K562 (cell line): Measurements from ENCODE around the gene DPH7. TPM values are rescaled to one million over a fixed set of nuclear protein-coding genes. Genes with fewer than 3 reads are reported as not detected.

ENCODE experiments used
- ATAC-seq: fragments of 200-7000 bp; cut with Tn5 transposase; 3 replicates; pipeline ENCODE4 v1.9.1; 2020; ENCODE audit warnings: moderate library complexity
- BruUV-seq: library from RNA; stranded (reverse); fragments of 400-500 nt; replicated peaks from 2 replicates; lab custom pipeline; 2021; lab: Mats Ljungman, UMichigan
- CTCF ChIA-PET: fragments of 300-600 bp; formaldehyde crosslinking; extraction: SDS; loops from one replicate; lab custom pipeline; 2021; ENCODE audit warnings: low intra/inter-chr PET ratio; lab: Yijun Ruan, JAX
- POLR2A ChIA-PET: fragments of 300-600, 350-650 bp; sonication (Branson Sonifier 250); formaldehyde crosslinking; extraction: SDS; loops from one replicate; lab custom pipeline; 2021; ENCODE audit warnings: antibody characterized with exemption, inconsistent platforms; lab: Yijun Ruan, JAX
- DNase-seq, 4 experiments: peaks; one replicate each; pipeline versions ENCODE4 v3.0.0 to v3.0.0-alpha.2; 2011 to 2018; ENCODE audit warnings: low spot score in 3 of 4, mixed read lengths in 3 of 4; ENCODE audit errors: extremely low read depth in 1 of 4
- FAIRE-seq: peaks from 2 replicates; lab custom pipeline; 2011; peaks lifted over from hg19 to GRCh38; lab: Jason Lieb, UNC
- H2AFZ ChIP-seq: 2 replicates; pipeline ENCODE4 v1.6.0; 2011; ENCODE audit warnings: low read depth, low read length, control low read depth, inconsistent platforms
- H3K27ac ChIP-seq: fragments of 200-600 bp; 3 replicates; pipeline ENCODE4 v1.8.0; 2011; ENCODE audit warnings: low read depth, mild to moderate bottlenecking, control low read depth, inconsistent platforms, low read length, moderate library complexity, mixed read lengths; ENCODE audit errors: extremely low read depth
- H3K27me3 ChIP-seq, 2 experiments: fragments of 300-600 bp in 1 of 2; 2 replicates in 1 of 2; 3 replicates in 1 of 2; pipeline versions ENCODE4 v1.6.0 to v1.8.0; 2011; ENCODE audit warnings: inconsistent platforms in 2 of 2, low read length in 2 of 2, mild to moderate bottlenecking in 1 of 2, mixed read lengths in 1 of 2, moderate library complexity in 1 of 2; ENCODE audit not compliant: control insufficient read depth in 2 of 2, insufficient read depth in 2 of 2
- H3K36me3 ChIP-seq: fragments of 300-600 bp; 3 replicates; pipeline ENCODE4 v1.8.0; 2011; ENCODE audit warnings: mild to moderate bottlenecking, low read length, inconsistent platforms; ENCODE audit not compliant: control insufficient read depth, insufficient read depth
- H3K4me1 ChIP-seq, 2 experiments: fragments of 200-600 bp in 1 of 2; replicated peaks in 1 of 2; 2 replicates in 1 of 2; 3 replicates in 1 of 2; pipeline versions ENCODE4 v1.5.1 to v1.8.0; 2011; ENCODE audit warnings: inconsistent platforms in 2 of 2, low read length in 2 of 2, mild to moderate bottlenecking in 1 of 2, mixed read lengths in 1 of 2, moderate library complexity in 1 of 2; ENCODE audit not compliant: control insufficient read depth in 2 of 2, insufficient read depth in 2 of 2
- H3K4me2 ChIP-seq: 2 replicates; pipeline ENCODE4 v1.6.1; 2011; ENCODE audit warnings: low read length, control low read depth, inconsistent platforms, mixed read lengths; ENCODE audit not compliant: insufficient read depth
- H3K4me3 ChIP-seq: fragments of 200-600 bp; sonication (generic), shearing (Covaris generic); 2 replicates; pipeline ENCODE4 v1.5.1; 2016; ENCODE audit warnings: control low read depth, inconsistent platforms
- H3K79me2 ChIP-seq: fragments of 200-600 bp; 3 replicates; pipeline ENCODE4 v1.8.0; 2011; ENCODE audit warnings: low read length, inconsistent platforms; ENCODE audit not compliant: control insufficient read depth, insufficient read depth
- H3K9ac ChIP-seq, 2 experiments: 2 replicates each; pipeline versions ENCODE4 v1.6.0 to v1.6.1; 2011; ENCODE audit warnings: low read depth in 2 of 2, low read length in 2 of 2, control low read depth in 1 of 2, inconsistent platforms in 1 of 2, mild to moderate bottlenecking in 1 of 2, mixed read lengths in 1 of 2; ENCODE audit not compliant: insufficient read depth in 1 of 2
- H3K9me1 ChIP-seq: one replicate; pipeline ENCODE4 v1.6.0; 2011; ENCODE audit warnings: inconsistent platforms, mild to moderate bottlenecking, low read length, moderate library complexity; ENCODE audit not compliant: control insufficient read depth, insufficient read depth
- H3K9me3 ChIP-seq: replicated peaks from 2 replicates; pipeline ENCODE4 v1.5.1; 2011; ENCODE audit warnings: low read depth, low read length, inconsistent platforms; ENCODE audit not compliant: control insufficient read depth, insufficient read depth
- H4K20me1 ChIP-seq: replicated peaks from 2 replicates; pipeline ENCODE4 v1.6.1; 2011; ENCODE audit warnings: low read length, inconsistent platforms, mixed read lengths; ENCODE audit not compliant: control insufficient read depth, insufficient read depth
- POLR2AphosphoS5 ChIP-seq: IDR thresholded peaks from 2 replicates; pipeline ENCODE4 v1.6.1; 2011; ENCODE audit warnings: mild to moderate bottlenecking, low read depth, low read length, moderate library complexity; ENCODE audit not compliant: control insufficient read depth, insufficient read depth
- RBFOX2 ChIP-seq: fragments of 200-400 bp; formaldehyde crosslinking; IDR thresholded peaks from 2 replicates; pipeline ENCODE4 v1.6.1; 2017; ENCODE audit warnings: low read depth, mild to moderate bottlenecking, low read length, moderate library complexity
- SMARCA4 ChIP-seq: fragments of 450-650 bp; IDR thresholded peaks from 2 replicates; pipeline ENCODE4 v1.6.1; 2016
- WGBS: fragments of 100-300 bp; shearing (Covaris generic); methylation state at CpG from one replicate; pipeline ENCODE4 v1.1.6; 2016; ENCODE audit warnings: low coverage, mixed read lengths; ENCODE audit not compliant: insufficient coverage; ENCODE audit errors: missing lambda C conversion rate; 5-methylcytosine and 5-hydroxymethylcytosine counted together
- in situ Hi-C: fragments of 300-500 bp; cut with MboI; formaldehyde crosslinking; loops from 4 replicates; pipeline ENCODE4 v1.15.0; 2018; ENCODE audit warnings: inconsistent platforms, mixed read lengths
- intact Hi-C: fragments of 100-400 bp; cut with micrococcal nuclease; formaldehyde crosslinking; loops from 2 replicates; pipeline ENCODE4 v1.14.2; 2022
- polyA plus RNA-seq, 8 experiments: library from polyadenylated mRNA; depleted of rRNA in 4 of 8; stranded (reverse) in 5 of 8; unstranded in 3 of 8; fragments of >200 nt; fragmentation: Nextera tagmentation in 2 of 8; fragmentation: Illumina TruSeq in 1 of 8; extraction: Ambion mirVana in 2 of 8; extraction: Trizol in 1 of 8; gene quantifications; 2 replicates each; pipeline versions ENCODE4 v1.2.1 to v1.2.3, GENCODE V29; 2011 to 2014; ENCODE audit warnings: inconsistent platforms in 1 of 8, missing spikeins in 1 of 8
- total RNA-seq, 7 experiments: library from RNA; depleted of rRNA in 6 of 7; stranded (reverse); fragments of >200 nt in 6 of 7; fragmentation: Illumina TruSeq in 2 of 7; extraction: Trizol in 2 of 7; gene quantifications; 2 replicates each; pipeline versions ENCODE4 v1.2.1 to v1.2.3, GENCODE V29; 2011 to 2021; ENCODE audit warnings: low replicate concordance in 1 of 7
- TF ChIP-seq, protein P1 (sequence below): fragments of 450-650 bp; IDR thresholded peaks from 2 replicates; pipeline ENCODE4 v1.6.1; 2016; ENCODE audit warnings: borderline replicate concordance
- TF ChIP-seq, protein P2 (sequence below): fragments of 250-450 bp; sonication (Bioruptor Pico); IDR thresholded peaks from 2 replicates; pipeline ENCODE4 v1.5.0; 2022; ENCODE audit warnings: mild to moderate bottlenecking
- TF ChIP-seq, protein P3 (sequence below): IDR thresholded peaks from 2 replicates; pipeline ENCODE4 v1.6.1; 2014; ENCODE audit warnings: antibody characterized with exemption
- TF ChIP-seq, protein P4 (sequence below): fragments of 450-650 bp; formaldehyde crosslinking; IDR thresholded peaks from 2 replicates; pipeline ENCODE4 v1.4.0; 2020; ENCODE audit warnings: mild to moderate bottlenecking, moderate library complexity

Gene DPH7
- total and polyA plus RNA-seq, 9 of the 15 experiments (the other 6 are each of a cell fraction or from before 2014, with no cell fraction given), result 13.9 to 68.6 (median 41.3) TPM

DNA sequence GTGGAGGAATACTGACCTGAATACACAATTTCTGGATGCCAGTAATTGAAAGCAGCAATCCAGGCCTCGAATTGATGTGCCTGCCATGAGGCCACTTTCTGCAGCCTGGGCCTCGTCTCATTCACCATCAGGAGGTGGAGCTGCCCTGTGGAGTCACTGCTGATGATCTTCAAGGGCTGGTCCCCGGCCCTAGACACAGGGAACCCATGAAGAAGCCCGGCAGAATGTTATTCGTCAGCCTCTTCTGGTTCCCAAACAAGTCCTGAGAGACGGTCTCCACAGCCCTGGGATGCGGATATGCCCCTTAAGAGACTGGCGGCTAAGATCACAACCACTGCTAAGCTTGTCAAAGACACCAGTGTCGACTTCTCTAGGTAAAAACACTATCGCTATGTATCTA lies 4.5 kb downstream of the DPH7 start:
- FAIRE-seq (no peak), ATAC-seq (no peak), DNase-seq (no peak)
- no peak overlapping the region for H3K4me2 ChIP-seq
- peaks cover 27 to 31% of the 10 kb centered on the region in 2 experiments for H3K4me1 ChIP-seq
- H3K4me3 ChIP-seq, result no peak overlapping the region
- no peaks in the 10 kb centered on the region; the same call in 1 of the 2 replicates for H4K20me1 ChIP-seq
- TF ChIP-seq, protein P1, sequence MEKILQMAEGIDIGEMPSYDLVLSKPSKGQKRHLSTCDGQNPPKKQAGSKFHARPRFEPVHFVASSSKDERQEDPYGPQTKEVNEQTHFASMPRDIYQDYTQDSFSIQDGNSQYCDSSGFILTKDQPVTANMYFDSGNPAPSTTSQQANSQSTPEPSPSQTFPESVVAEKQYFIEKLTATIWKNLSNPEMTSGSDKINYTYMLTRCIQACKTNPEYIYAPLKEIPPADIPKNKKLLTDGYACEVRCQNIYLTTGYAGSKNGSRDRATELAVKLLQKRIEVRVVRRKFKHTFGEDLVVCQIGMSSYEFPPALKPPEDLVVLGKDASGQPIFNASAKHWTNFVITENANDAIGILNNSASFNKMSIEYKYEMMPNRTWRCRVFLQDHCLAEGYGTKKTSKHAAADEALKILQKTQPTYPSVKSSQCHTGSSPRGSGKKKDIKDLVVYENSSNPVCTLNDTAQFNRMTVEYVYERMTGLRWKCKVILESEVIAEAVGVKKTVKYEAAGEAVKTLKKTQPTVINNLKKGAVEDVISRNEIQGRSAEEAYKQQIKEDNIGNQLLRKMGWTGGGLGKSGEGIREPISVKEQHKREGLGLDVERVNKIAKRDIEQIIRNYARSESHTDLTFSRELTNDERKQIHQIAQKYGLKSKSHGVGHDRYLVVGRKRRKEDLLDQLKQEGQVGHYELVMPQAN, result no peak
- 0 out of 2 replicates have a peak, but pooled peaks have one; percentile 1 for TF ChIP-seq RBFOX2
- H3K79me2 ChIP-seq, result peaks cover 48% of the 10 kb centered on the region
- in situ Hi-C loops (no loop called here), intact Hi-C loops (no loop called here)
- H3K27ac ChIP-seq, result no peak overlapping the region
- 84% methylated on average over 9 of the region's 10 CpGs for WGBS
- H2AFZ ChIP-seq, result no peak overlapping the region
- no TSS peak for BruUV-seq
- H3K36me3 ChIP-seq, result peaks cover 63% of the 10 kb centered on the region
- ChIA-PET POLR2A (interaction anchor here (0.6 kb wide), 1 partner anchor 273 kb away, joined by 3 read pairs; no protein-coding TSS in a partner anchor), CTCF (no interaction called here)
- no peak overlapping the region for H3K9ac ChIP-seq
- no peaks in the 10 kb centered on the region for H3K27me3 ChIP-seq
- H3K9me3 ChIP-seq, result no peaks in the 10 kb centered on the region
- peaks cover 7% of the 10 kb centered on the region for H3K9me1 ChIP-seq

DNA sequence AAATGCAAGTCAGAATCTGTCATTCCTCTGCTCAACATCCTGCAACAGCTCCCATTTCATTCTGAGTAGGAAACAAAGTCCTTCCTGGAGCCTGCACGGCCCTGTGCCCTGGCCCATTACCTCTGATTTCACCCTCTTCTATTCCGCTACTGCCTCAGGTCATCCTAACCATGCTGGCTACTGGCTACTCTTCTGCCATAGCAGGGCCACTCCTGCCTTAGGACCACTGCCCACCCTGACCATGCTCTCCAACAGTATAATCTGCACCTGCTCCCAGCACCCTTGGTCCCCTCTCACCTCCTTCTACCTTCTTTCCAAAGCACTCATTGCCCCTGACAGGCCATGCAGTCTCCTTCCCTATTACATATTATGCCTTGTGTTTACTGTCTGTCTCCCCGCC lies 8.2 kb downstream of the DPH7 start:
- Histone ChIP-seq H3K9me1 (peaks cover 5% of the 10 kb centered on the region), H3K9me3 (no peaks in the 10 kb centered on the region), H3K79me2 (peaks cover 16% of the 10 kb centered on the region), H3K4me2 (no peak overlapping the region), H3K27me3 (no peaks in the 10 kb centered on the region), H4K20me1 (no peaks in the 10 kb centered on the region), H3K4me1 (peaks cover 7% of the 10 kb centered on the region in 2 experiments; a peak in 4 of 5 replicates), H3K36me3 (peaks cover 49% of the 10 kb centered on the region), H2AFZ (no peak overlapping the region), H3K9ac (no peak overlapping the region), H3K4me3 (no peak overlapping the region), H3K27ac (no peak overlapping the region)
- intact Hi-C loops, result no loop called here
- POLR2A ChIA-PET, result no interaction called here
- DNase-seq (no peak), FAIRE-seq (no peak), ATAC-seq (no peak)
- CTCF ChIA-PET, result no interaction called here
- WGBS, result 90% methylated on average over 3 of the region's 3 CpGs
- no TSS peak for BruUV-seq
- in situ Hi-C loops, result no loop called here
- TF ChIP-seq, protein P2, sequence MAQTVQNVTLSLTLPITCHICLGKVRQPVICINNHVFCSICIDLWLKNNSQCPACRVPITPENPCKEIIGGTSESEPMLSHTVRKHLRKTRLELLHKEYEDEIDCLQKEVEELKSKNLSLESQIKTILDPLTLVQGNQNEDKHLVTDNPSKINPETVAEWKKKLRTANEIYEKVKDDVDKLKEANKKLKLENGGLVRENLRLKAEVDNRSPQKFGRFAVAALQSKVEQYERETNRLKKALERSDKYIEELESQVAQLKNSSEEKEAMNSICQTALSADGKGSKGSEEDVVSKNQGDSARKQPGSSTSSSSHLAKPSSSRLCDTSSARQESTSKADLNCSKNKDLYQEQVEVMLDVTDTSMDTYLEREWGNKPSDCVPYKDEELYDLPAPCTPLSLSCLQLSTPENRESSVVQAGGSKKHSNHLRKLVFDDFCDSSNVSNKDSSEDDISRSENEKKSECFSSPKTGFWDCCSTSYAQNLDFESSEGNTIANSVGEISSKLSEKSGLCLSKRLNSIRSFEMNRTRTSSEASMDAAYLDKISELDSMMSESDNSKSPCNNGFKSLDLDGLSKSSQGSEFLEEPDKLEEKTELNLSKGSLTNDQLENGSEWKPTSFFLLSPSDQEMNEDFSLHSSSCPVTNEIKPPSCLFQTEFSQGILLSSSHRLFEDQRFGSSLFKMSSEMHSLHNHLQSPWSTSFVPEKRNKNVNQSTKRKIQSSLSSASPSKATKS, result no peak
- TF ChIP-seq POLR2AphosphoS5, result 0 out of 2 replicates have a peak, but pooled peaks have one; percentile 10
- TF ChIP-seq, protein P3, sequence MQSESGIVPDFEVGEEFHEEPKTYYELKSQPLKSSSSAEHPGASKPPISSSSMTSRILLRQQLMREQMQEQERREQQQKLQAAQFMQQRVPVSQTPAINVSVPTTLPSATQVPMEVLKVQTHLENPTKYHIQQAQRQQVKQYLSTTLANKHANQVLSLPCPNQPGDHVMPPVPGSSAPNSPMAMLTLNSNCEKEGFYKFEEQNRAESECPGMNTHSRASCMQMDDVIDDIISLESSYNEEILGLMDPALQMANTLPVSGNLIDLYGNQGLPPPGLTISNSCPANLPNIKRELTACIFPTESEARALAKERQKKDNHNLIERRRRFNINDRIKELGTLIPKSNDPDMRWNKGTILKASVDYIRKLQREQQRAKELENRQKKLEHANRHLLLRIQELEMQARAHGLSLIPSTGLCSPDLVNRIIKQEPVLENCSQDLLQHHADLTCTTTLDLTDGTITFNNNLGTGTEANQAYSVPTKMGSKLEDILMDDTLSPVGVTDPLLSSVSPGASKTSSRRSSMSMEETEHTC, result no peak
- TF ChIP-seq, protein P4, sequence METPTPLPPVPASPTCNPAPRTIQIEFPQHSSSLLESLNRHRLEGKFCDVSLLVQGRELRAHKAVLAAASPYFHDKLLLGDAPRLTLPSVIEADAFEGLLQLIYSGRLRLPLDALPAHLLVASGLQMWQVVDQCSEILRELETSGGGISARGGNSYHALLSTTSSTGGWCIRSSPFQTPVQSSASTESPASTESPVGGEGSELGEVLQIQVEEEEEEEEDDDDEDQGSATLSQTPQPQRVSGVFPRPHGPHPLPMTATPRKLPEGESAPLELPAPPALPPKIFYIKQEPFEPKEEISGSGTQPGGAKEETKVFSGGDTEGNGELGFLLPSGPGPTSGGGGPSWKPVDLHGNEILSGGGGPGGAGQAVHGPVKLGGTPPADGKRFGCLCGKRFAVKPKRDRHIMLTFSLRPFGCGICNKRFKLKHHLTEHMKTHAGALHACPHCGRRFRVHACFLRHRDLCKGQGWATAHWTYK, result no peak
- no peak for TF ChIP-seq SMARCA4
